A549 treated with Hydrocortisone at 1 μM for 4 hours (cell line): Measurements from ENCODE around the gene ATP9A. TPM values are rescaled to one million over a fixed set of nuclear protein-coding genes. Genes with fewer than 3 reads are reported as not detected.

ENCODE experiments used
- total RNA-seq: library from RNA; stranded (reverse); fragments of 200-300 nt; extraction: Qiagen RNA extraction; gene quantifications from 5 replicates; pipeline ENCODE4 v1.2.3, GENCODE V29; 2022

The ATP9A gene
- total RNA-seq = 12.2 to 19.7 TPM (median 15.6 TPM) in 5 replicates

DNA sequence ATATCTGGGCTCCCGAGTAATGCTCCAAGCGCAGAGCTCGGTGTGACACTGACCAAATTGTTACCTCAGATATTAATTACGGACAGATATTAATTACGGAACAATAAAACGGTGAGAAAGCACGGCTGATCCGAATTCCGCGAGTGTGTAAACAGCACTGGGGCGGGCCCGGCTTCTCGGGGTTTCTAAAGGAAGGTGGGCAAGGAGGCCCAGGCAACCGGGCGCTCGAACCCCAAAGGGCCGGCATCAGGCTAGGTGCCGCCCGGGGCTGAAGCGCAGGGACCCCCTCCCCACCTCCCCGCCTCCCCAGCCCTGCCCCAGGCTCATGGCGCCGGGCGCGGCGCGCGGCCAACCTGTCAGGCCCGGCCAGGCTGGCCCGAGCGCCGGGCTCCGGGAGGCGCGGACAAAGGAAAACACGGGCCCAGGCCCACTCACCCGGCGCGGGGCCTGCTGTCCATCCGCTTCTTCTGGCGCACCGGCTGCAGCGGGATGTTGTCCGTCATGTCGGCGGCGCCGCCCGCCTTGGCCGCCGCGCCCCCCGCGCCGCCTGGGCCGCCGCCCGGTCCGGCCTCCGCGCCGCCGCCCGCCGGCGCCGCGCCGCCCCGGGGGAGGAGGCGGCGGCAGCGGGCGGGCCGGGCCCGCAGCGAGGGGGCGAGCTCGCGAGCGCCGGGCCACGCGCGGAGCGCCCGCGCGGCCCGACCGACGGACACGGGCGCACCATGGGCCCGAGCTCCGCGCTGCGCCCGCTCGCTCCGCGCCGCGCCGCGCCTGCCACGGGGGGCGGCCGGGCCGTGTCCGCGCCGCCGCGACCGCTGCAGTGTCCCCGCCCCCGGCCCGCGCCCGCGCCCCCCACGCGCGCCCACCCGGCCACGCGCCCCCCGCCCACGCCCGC lies at the start of gene ATP9A:
Gene ATP9A, minus strand, starts transcription at position 524 of the 892 bp plus-strand sequence. Its CDS starts 21 bp downstream, at position 503.

DNA sequence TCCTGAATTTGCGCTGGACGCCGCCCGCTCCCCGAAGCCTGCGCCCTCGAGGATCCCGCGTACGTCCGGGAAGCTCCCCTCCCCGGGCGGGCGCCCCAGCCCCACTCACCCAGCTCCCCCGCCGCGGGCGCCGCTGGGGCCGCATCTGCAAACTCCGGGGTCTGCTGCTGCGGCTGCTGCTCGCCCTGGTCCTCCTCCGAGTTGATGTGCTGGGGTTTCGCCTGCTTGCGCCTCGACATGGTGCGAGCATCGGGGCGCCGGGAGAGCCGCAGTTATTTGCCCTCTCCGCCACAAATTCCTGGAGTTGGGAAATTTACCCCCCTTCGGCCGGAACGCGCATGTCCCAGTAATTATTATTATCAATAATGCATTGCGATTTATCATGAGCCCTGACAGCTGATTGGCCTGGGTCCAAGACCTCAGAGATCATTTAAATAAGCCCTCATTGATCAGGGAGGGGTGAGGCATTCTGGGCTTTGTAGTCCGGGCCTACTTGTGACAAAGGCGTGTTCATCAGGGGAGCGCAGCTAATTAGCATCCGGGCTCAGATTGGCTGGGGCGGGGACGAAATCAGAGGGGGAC lies 34.1 kb upstream of the ATP9A start, which contains the start of gene SALL4:
Gene SALL4, minus strand, starts transcription at position 352 of the 582 bp plus-strand sequence. Its CDS starts 113 bp downstream, at position 239.

Other genes starting within 250 kb of the ATP9A start
- gene NFATC2, start 225.7 kb downstream of the ATP9A start, total RNA-seq = 6.7 to 8.6 TPM (median 8.2 TPM) in 5 replicates
- gene SALL4, start 34.1 kb upstream of the ATP9A start, total RNA-seq = 1.0 to 2.0 TPM (median 1.5 TPM) in 5 replicates